ENCODE data around the gene HARS1.
"Not testable (repeated sequence)": the region's sequence is repeated elsewhere in the genome, so short reads cannot be mapped to it uniquely, and the experiment has no call there.

The HARS1 gene

DNA sequence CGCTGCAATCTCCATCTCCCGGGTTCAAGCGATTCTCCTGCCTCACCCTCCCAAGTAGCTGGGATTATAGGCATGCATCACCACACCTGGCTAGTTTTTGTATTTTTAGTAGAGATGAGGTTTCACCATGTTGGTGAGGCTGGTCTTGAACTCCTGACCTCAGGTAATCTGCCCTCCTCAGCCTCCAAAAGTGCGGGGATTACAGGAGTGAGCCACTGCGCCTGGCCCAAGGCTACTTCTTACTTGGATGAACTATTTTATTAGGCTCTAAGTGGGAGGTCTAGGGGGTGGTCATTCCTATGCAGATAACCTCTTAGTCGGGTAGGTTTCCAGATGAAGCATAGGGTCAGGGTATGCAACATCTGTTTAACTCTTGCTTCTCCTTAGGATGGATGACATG, 30.8 kb downstream of the HARS1 start:
- H3K27me3 ChIP-seq (ENCODE audit: control insufficient read depth in 2 of 2, insufficient read depth in 2 of 2, low read length in 2 of 2); H3K9me3 ChIP-seq (ENCODE audit: control insufficient read depth in 2 of 2, low read length in 2 of 2); H3K9ac ChIP-seq (ENCODE audit: low read depth in 1 of 2, low read length in 2 of 2); H3K27ac ChIP-seq (ENCODE audit: low read depth in 2 of 2, low read length in 2 of 2); H3K4me1 ChIP-seq (ENCODE audit: control insufficient read depth in 2 of 2, insufficient read depth in 2 of 2, low read length in 2 of 2); H3K4me3 ChIP-seq (ENCODE audit: low read length in 2 of 2): not testable (repeated sequence)
- peaks cover 61 to 75% of the 10 kb centered on the region in 2 donors for H3K36me3 ChIP-seq (ENCODE audit: control insufficient read depth in 2 of 2, insufficient read depth in 2 of 2, low read length in 2 of 2)

DNA sequence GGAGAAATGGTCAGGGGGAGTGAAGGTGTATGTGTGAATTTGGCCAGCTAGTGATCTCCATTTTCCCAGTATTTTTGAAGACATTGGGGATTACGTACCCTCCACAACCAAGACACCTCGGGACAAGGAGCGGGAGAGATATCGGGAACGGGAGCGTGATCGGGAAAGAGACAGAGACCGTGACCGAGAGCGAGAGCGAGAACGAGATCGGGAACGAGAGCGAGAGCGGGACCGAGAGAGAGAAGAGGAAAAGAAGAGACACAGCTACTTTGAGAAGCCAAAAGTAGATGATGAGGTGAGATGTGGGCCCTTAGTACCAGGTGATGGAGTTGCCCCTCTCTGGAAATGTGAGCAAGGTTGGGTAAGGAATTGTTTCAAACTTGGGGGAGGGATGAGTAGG, 32.3 kb downstream of the HARS1 start:
- Histone ChIP-seq H3K27me3 (ENCODE audit: control insufficient read depth in 2 of 2, insufficient read depth in 2 of 2, low read length in 2 of 2) (no peaks in the 10 kb centered on the region), H3K9me3 (ENCODE audit: control insufficient read depth in 2 of 2, low read length in 2 of 2) (no peaks in the 10 kb centered on the region), H3K4me3 (ENCODE audit: low read length in 2 of 2) (no peak overlapping the region), H3K9ac (ENCODE audit: low read depth in 1 of 2, low read length in 2 of 2) (no peak overlapping the region), H3K36me3 (ENCODE audit: control insufficient read depth in 2 of 2, insufficient read depth in 2 of 2, low read length in 2 of 2) (peaks cover 76 to 90% of the 10 kb centered on the region in 2 donors), H3K27ac (ENCODE audit: low read depth in 2 of 2, low read length in 2 of 2) (no peak overlapping the region), H3K4me1 (ENCODE audit: control insufficient read depth in 2 of 2, insufficient read depth in 2 of 2, low read length in 2 of 2) (no peaks in the 10 kb centered on the region)

DNA sequence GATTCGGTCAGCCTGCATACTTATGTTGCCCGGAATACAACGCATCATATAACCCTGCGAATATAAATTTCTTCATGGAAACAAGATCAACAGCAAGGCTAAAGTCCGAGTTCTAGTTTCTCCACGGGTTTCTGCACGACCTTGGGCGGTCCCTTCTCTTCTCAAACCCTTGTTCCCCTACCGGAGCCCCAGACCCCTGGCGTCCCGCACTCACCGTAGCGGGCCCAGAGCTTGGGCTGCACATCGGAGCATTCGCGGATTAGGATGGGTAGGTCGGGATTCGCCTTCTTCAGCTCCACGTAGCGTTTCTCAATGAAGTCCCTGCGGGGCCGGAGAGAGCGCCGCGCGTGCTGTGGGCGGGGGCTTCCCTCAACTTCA, 44.1 kb downstream of the HARS1 start:
- Histone ChIP-seq H3K27ac (ENCODE audit: low read depth in 2 of 2, low read length in 2 of 2) (peak overlapping the region; percentile 87 to 90), H3K27me3 (ENCODE audit: control insufficient read depth in 2 of 2, insufficient read depth in 2 of 2, low read length in 2 of 2) (no peaks in the 10 kb centered on the region), H3K9me3 (ENCODE audit: control insufficient read depth in 2 of 2, low read length in 2 of 2) (no peaks in the 10 kb centered on the region), H3K9ac (ENCODE audit: low read depth in 1 of 2, low read length in 2 of 2) (peak overlapping the region; percentile 91), H3K4me1 (ENCODE audit: control insufficient read depth in 2 of 2, insufficient read depth in 2 of 2, low read length in 2 of 2) (peaks cover 13% of the 10 kb centered on the region in 2 donors), H3K4me3 (ENCODE audit: low read length in 2 of 2) (peak overlapping the region; percentile 93 to 99), H3K36me3 (ENCODE audit: control insufficient read depth in 2 of 2, insufficient read depth in 2 of 2, low read length in 2 of 2) (peaks cover 34 to 51% of the 10 kb centered on the region in 2 donors)

DNA sequence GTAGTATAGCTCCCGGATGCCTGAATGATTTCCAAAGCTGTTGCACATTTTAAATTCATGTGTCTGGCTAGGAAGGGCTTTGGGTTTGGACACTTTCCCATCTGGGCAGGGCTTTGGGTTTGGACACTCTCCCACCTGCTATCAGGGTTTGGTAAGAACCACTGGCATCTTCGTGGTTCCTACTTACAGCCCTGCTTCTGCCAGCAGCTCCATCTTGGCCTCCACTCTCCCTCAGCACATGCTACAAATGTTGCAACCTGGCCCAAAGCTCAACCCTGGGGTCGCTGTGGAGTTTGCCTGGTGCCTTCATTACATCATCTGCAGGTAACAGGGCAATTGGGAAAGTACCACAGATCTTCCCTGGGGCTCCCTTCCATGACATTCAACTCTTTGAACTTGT, 48.5 kb downstream of the HARS1 start:
- Histone ChIP-seq H3K36me3 (ENCODE audit: control insufficient read depth in 2 of 2, insufficient read depth in 2 of 2, low read length in 2 of 2) (peaks cover 18 to 36% of the 10 kb centered on the region in 2 donors), H3K4me3 (ENCODE audit: low read length in 2 of 2) (no peak overlapping the region), H3K4me1 (ENCODE audit: control insufficient read depth in 2 of 2, insufficient read depth in 2 of 2, low read length in 2 of 2) (peaks cover 12% of the 10 kb centered on the region in 2 donors), H3K9ac (ENCODE audit: low read depth in 1 of 2, low read length in 2 of 2) (no peak overlapping the region), H3K9me3 (ENCODE audit: control insufficient read depth in 2 of 2, low read length in 2 of 2) (no peaks in the 10 kb centered on the region), H3K27ac (ENCODE audit: low read depth in 2 of 2, low read length in 2 of 2) (no peak overlapping the region), H3K27me3 (ENCODE audit: control insufficient read depth in 2 of 2, insufficient read depth in 2 of 2, low read length in 2 of 2) (no peaks in the 10 kb centered on the region)

GRCh38 chr5:140641716-140642115, 49.5 kb downstream of the HARS1 start:
- H3K9me3 ChIP-seq (ENCODE audit: control insufficient read depth in 2 of 2, low read length in 2 of 2): no peaks in the 10 kb centered on the region
- H3K9ac ChIP-seq (ENCODE audit: low read depth in 1 of 2, low read length in 2 of 2): no peak overlapping the region
- no peaks in the 10 kb centered on the region for H3K27me3 ChIP-seq (ENCODE audit: control insufficient read depth in 2 of 2, insufficient read depth in 2 of 2, low read length in 2 of 2)
- peaks cover 18 to 36% of the 10 kb centered on the region in 2 donors for H3K36me3 ChIP-seq (ENCODE audit: control insufficient read depth in 2 of 2, insufficient read depth in 2 of 2, low read length in 2 of 2)
- no peak overlapping the region for H3K4me3 ChIP-seq (ENCODE audit: low read length in 2 of 2)
- peaks cover 9 to 11% of the 10 kb centered on the region in 2 donors for H3K4me1 ChIP-seq (ENCODE audit: control insufficient read depth in 2 of 2, insufficient read depth in 2 of 2, low read length in 2 of 2)
- no peak overlapping the region for H3K27ac ChIP-seq (ENCODE audit: low read depth in 2 of 2, low read length in 2 of 2)

DNA sequence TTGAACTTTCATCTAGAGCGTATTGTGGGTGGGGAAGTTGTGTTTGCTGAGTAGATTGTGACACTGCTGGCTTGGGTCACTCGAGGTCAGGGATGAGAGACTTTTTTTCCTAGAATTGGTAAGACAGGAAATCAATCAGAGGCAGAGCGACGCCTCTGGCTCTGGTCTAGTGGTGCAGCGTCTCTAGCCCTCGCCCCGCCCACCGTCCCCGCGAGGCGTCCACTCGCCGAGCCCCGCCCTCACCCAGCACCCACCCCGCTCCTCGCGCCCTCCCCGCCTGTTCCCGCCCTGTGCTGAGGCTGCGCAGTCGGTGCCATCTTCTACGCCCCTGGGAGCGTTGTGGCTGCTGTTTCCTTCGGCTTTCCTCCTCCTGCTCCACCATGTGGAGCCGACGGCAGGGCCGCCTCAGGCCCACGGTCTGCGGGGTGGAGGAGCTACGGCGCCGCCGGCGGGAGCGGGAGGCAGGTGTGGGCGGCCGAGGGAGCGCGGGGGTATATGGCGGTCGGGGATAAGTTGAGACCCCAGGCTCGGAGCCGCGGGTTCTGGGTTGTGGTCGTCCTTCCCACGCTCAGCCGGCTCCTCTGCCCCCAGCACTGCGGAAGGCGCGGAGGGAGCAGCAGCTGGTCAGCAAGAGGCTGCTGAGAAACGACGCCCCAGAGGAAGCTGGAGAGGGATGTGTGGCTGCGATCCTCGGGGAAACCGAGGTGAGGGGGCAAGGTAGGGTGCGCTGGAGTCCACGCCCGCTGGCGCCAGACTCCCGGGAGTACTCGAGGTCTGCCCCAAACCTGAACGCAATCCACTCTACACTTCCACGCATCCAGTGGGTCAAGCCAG, 51.8 kb downstream of the HARS1 start, which contains the start of gene TMCO6:
TMCO6 (plus strand) TSS at position 304 of the 834 bp plus-strand sequence; CDS start at position 381, 77 bp downstream.
- Histone ChIP-seq H3K4me1 (ENCODE audit: control insufficient read depth in 2 of 2, insufficient read depth in 2 of 2, low read length in 2 of 2) (peaks cover 3 to 4% of the 10 kb centered on the region in 2 donors), H3K9me3 (ENCODE audit: control insufficient read depth in 2 of 2, low read length in 2 of 2) (no peaks in the 10 kb centered on the region), H3K36me3 (ENCODE audit: control insufficient read depth in 2 of 2, insufficient read depth in 2 of 2, low read length in 2 of 2) (peaks cover 16 to 24% of the 10 kb centered on the region in 2 donors), H3K4me3 (ENCODE audit: low read length in 2 of 2) (peak within 1 kb of the TSS; percentile 88 to 93), H3K27me3 (ENCODE audit: control insufficient read depth in 2 of 2, insufficient read depth in 2 of 2, low read length in 2 of 2) (no peaks in the 10 kb centered on the region), H3K27ac (ENCODE audit: low read depth in 2 of 2, low read length in 2 of 2) (peak within 1 kb of the TSS; percentile 83 to 86), H3K9ac (ENCODE audit: low read depth in 1 of 2, low read length in 2 of 2) (peak within 1 kb of the TSS; percentile 82 to 93)

DNA sequence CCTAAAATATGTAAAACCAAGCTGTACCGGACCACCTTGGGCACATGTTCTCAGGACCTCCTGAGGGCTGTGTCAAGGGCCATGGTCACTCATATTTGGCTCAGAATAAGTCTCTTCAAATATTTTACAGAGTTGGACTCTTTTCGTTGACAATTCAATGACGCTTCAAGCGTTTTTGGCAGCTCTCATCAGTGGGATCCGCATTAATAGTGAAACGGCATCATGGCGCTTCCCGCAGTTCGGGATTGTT, 52.3 kb downstream of the HARS1 start:
- Histone ChIP-seq H3K36me3 (ENCODE audit: control insufficient read depth in 2 of 2, insufficient read depth in 2 of 2, low read length in 2 of 2) (peaks cover 10 to 19% of the 10 kb centered on the region in 2 donors), H3K4me3 (ENCODE audit: low read length in 2 of 2) (peak overlapping the region; percentile 45 to 88), H3K27ac (ENCODE audit: low read depth in 2 of 2, low read length in 2 of 2) (peak overlapping the region; percentile 83 to 84), H3K9ac (ENCODE audit: low read depth in 1 of 2, low read length in 2 of 2) (peak overlapping the region; percentile 47 to 57)
- not testable (repeated sequence) for H3K4me1 ChIP-seq (ENCODE audit: control insufficient read depth in 2 of 2, insufficient read depth in 2 of 2, low read length in 2 of 2); H3K9me3 ChIP-seq (ENCODE audit: control insufficient read depth in 2 of 2, low read length in 2 of 2); H3K27me3 ChIP-seq (ENCODE audit: control insufficient read depth in 2 of 2, insufficient read depth in 2 of 2, low read length in 2 of 2)

DNA sequence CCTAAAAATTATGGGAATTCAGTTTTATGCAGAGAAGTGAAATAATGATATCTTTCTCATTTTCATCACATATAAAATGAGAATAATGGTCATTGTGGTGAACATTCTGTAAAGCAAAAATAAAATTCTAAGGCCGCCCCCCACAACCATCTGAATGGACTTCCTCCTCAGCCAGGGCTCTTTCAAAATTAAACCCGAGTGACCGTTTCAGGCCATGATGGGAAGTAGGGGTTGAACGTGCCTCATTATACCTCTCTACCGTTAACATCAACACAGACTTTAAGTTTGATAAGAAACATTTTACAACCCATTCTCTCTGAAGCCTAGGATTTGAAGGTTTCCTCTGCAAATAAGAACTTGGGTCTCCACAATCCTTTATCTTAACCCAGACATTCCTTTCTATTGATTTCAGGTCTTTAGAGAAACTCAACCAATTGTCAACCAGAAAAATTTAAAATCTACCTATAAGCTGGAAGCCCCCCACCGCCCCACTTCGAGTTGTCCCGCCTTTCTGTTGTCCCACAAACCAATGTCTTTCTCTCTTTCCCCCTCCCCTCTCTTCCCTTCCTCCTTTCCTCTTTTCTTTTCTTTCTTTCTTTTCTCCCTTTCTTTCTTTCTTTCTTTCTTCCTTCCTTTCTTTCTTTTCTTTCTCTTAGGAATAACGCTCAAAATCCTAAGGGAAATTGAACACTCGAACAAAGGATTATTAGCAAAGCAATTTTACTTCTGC, 53.6 kb downstream of the HARS1 start:
- H3K9ac ChIP-seq (ENCODE audit: low read depth in 1 of 2, low read length in 2 of 2): no peak overlapping the region
- no peak overlapping the region for H3K27ac ChIP-seq (ENCODE audit: low read depth in 2 of 2, low read length in 2 of 2)

GRCh38 chr5:140635291-140636257, 55.6 kb downstream of the HARS1 start:
- Histone ChIP-seq H3K27ac (ENCODE audit: low read depth in 2 of 2, low read length in 2 of 2) (peak overlapping the region in 1 of 2 donors; percentile 23), H3K9me3 (ENCODE audit: control insufficient read depth in 2 of 2, low read length in 2 of 2) (no peaks in the 10 kb centered on the region), H3K4me1 (ENCODE audit: control insufficient read depth in 2 of 2, insufficient read depth in 2 of 2, low read length in 2 of 2) (peaks cover 25 to 30% of the 10 kb centered on the region in 2 donors), H3K27me3 (ENCODE audit: control insufficient read depth in 2 of 2, insufficient read depth in 2 of 2, low read length in 2 of 2) (no peaks in the 10 kb centered on the region), H3K36me3 (ENCODE audit: control insufficient read depth in 2 of 2, insufficient read depth in 2 of 2, low read length in 2 of 2) (no peaks in the 10 kb centered on the region), H3K9ac (ENCODE audit: low read depth in 1 of 2, low read length in 2 of 2) (no peak overlapping the region), H3K4me3 (ENCODE audit: low read length in 2 of 2) (no peak overlapping the region)

More for the DNA sequence above, 53.6 kb downstream of the HARS1 start:
- H3K36me3 ChIP-seq (ENCODE audit: control insufficient read depth in 2 of 2, insufficient read depth in 2 of 2, low read length in 2 of 2): peaks cover 5 to 7% of the 10 kb centered on the region in 2 donors
- H3K4me1 ChIP-seq (ENCODE audit: control insufficient read depth in 2 of 2, insufficient read depth in 2 of 2, low read length in 2 of 2): peaks cover 13 to 14% of the 10 kb centered on the region in 2 donors
- H3K4me3 ChIP-seq (ENCODE audit: low read length in 2 of 2): no peak overlapping the region
- no peaks in the 10 kb centered on the region for H3K9me3 ChIP-seq (ENCODE audit: control insufficient read depth in 2 of 2, low read length in 2 of 2)
- no peaks in the 10 kb centered on the region for H3K27me3 ChIP-seq (ENCODE audit: control insufficient read depth in 2 of 2, insufficient read depth in 2 of 2, low read length in 2 of 2)
